SH-SY5Y (cell line): Measurements from ENCODE around the gene GSPT1.

Experiments
- GATA2 ChIP-seq: IDR thresholded peaks from 2 replicates; pipeline ENCODE4 v1.6.1; 2011; ENCODE audit warnings: mild to moderate bottlenecking, low read depth, low read length
- GATA3 ChIP-seq: IDR thresholded peaks from 2 replicates; pipeline ENCODE4 v1.6.1; 2011; ENCODE audit warnings: low read depth, mild to moderate bottlenecking, low read length, moderate library complexity

- TF ChIP-seq GATA3 (no peak), GATA2 (no peak)
Observed at GRCh38 chr16:11964761-11965551, 49.2 kb upstream of the GSPT1 start, which contains the start of gene TNFRSF17.
